HG03108 (cell line): Measurements from ENCODE around the gene PHC3.
"Not testable (repeated sequence)": the region's sequence is repeated elsewhere in the genome, so short reads cannot be mapped to it uniquely, and the experiment has no call there.

Experiments
- ATAC-seq: cut with Tn5 transposase; IDR thresholded peaks from one replicate; pipeline ENCODE4 v1.9.1; 2021; ENCODE audit warnings: moderate library complexity; ENCODE audit not compliant: unreplicated experiment

Gene PHC3

GRCh38 chr3:170130532-170130931 is 51.0 kb downstream of the PHC3 start:
- no peak for ATAC-seq

- ATAC-seq, result peak; percentile 38
These were observed 52.5 kb downstream of the PHC3 start for GRCh38 chr3:170128977-170129431.

- peak; percentile 78 for ATAC-seq
These were observed 53.1 kb downstream of the PHC3 start for GRCh38 chr3:170128259-170128976.

DNA sequence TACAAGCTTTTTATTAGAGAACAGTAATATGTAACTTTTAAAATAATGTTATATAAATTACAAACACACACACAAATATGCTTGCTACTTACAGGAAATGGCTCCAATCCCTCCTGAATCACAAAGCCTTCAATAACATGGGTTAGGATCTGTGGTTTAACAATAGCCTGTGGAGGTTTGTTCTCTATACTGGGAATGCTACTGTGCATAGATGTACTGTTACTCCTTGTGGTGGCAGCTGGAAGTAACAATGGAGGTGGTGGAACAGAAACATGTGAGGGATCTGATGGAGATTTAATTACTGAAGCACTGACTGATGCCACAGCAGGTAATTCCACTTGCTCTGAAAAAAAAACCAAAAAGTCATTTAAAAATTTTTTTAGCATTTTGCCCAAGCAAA is 64.4 kb downstream of the PHC3 start:
- no peak for ATAC-seq

GRCh38 chr3:170114165-170114564 is 67.4 kb downstream of the PHC3 start:
- ATAC-seq, result not testable (repeated sequence)

- no peak for ATAC-seq
These were observed 70.3 kb downstream of the PHC3 start for GRCh38 chr3:170111147-170111771.

- ATAC-seq, result no peak
These were observed 71.8 kb downstream of the PHC3 start for GRCh38 chr3:170109579-170110293.

GRCh38 chr3:170108955-170109354 is 72.6 kb downstream of the PHC3 start:
- no peak for ATAC-seq

DNA sequence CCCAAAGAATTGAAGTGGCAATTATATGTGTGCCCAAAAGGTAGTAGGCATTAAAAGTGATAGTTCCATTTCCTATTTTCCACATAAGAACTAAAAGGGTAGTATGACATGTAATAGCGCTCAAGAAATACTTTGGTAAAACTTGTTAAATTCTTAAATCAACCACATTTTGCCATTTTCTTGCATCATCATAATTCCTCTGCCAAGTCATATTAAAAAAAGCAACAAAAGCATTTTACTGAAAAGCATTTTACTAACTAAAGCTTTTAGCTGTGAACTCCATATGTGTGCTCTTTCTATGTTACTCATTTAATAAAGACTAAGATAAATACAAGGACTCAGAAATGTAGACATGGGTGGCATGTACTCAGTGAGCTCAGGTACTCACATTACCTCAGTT is 73.6 kb downstream of the PHC3 start:
- ATAC-seq, result no peak

GRCh38 chr3:170102431-170102830 is 79.1 kb downstream of the PHC3 start:
- ATAC-seq, result no peak

GRCh38 chr3:170100944-170101343 is 80.6 kb downstream of the PHC3 start:
- ATAC-seq, result no peak

DNA sequence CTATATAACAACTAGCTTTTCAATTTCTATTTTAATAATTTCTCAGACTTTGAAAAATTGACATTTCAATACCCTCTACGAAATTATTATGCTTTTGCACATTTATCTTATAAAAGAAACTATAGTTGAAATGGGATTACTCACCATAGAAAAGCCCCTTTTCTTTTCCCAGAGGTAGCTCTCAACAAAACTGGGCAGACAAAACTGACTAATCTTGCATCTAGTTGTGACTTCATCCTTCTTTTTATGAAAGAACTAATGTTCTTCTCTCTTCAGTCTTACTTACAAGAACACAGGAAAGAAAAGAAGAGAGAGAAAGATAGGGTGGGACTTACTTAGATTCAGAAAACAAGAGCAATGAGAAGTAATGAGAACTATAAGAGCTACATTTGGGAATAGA is 82.8 kb downstream of the PHC3 start:
- no peak for ATAC-seq

- ATAC-seq, result no peak
These were observed 85.2 kb downstream of the PHC3 start for GRCh38 chr3:170096342-170096741.

DNA sequence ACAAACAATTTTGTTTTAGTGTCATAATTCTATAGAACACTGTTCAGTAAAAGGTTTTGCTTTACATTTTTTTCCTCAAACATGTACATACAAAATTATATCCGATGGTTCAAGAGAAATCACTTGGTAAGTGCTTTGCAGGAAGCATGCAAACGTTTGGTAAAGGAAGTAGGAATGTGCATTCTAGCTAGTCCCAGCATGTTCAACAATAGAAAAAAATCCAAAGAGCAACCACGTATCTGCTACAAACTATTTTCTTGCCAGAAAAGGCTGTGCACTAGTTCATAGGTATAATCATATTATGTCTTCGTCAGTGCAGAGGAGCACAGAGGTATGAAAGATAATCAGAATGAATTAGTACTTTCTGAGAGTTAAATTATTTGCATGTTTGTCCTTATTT is 85.8 kb downstream of the PHC3 start:
- no peak for ATAC-seq

- no peak for ATAC-seq
These were observed 88.6 kb downstream of the PHC3 start for GRCh38 chr3:170092907-170093306.

DNA sequence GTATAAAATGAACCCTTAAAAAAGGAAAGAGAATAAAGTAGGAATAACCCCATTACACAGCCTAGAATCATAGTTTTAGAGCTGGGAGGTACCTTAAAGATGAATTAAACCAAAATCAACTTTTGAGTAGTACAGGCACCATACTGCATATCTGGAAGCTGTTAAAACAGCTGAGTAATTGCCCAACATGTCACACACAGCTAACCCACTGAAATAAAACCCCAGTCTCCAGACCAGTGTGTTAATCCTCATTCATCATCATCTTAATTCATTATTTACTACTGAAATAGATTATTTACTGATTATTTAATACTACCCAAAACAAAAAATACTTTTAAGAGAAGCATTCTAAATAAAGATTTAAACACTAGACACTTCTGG is 90.9 kb downstream of the PHC3 start:
- no peak for ATAC-seq

DNA sequence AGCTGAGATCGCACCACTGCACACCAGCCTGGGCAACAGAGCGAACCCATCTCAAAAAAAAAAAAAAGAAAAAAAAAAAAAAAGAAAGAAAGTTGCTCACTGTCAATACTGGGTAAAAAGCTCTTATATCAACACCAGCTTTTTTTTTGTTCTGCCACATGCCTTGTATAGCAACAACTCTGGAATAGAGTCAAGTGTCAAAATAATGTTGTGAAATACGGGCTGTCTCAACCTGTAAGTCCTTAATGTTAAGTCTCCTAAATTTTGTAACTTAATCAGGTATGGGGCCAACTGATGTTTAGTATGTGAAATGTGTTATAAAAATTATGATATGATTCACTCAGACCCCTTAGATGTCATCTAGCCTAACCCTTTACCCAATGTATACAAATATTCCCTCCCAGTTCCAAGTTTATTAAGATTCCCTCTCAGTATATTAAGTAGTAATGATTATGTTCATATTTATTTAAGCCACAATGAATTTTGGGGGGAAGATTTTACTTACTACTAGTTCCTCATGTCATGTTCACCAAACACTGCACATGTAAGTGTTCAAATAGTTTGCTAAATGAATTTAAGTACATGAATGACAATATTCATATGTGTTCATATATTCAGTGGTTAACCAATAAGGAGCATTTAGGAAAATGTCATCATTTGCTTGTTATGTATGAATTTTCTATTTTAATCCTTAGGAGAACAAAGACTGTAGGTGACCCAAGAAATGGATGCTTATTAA is 91.5 kb downstream of the PHC3 start:
- no peak for ATAC-seq

DNA sequence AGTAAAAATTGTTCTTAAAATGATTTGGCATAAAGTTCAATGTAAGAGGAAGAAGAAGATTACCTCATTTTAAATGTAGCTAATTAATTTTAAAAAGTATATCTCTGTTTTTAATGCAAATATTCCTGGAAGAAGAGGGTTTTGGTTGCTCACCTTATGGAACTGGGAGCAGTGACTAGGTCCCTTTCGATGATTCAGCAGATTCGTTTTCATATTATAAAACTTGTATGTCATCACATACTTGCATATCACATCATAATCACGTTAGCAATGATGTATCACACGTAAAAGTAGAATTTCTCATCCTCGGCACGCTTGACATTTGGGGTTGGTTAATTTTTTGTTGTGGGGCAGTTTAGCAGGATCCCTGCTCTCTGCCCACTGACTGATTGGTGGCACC is 96.1 kb downstream of the PHC3 start:
- ATAC-seq, result no peak

DNA sequence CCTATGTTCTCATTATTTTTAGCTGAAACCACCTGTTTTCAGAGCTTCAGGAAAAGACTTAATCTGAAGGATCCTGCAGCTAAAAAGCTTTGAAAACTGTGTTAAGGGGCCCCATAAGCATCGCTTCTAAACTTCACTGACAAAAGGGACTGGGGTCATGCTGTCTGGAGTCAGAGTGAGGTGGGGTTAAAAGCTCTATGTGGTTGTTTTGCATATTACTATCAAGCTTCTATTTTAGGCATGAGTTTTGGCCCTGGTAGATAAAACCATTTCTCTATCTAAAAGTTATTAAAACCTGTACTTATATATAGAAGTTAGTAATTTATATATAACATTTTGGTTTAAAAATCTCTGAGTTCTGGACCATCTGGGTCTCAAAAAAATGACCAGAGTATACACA is 98.2 kb downstream of the PHC3 start:
- no peak for ATAC-seq

GRCh38 chr3:170081079-170081741 is 100.3 kb downstream of the PHC3 start:
- ATAC-seq, result no peak

DNA sequence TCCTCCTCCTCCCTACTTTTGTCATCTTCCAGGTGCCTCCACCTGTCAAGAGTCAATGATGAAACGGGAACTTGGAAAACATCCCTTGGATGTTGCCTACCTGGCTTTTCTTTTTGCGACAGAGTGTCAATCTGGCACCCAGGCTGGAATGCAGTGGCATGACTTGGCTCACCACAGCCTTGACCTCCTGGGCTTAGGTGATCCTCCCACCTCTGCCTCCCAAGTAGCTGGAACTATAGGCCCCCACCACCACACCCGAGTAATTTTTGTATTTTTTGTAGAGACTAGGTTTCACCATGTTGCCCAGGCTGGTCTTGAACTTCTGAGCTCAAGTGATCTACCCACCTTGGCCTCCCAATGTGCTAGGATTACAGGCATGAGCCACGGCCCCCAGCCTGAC is 100.9 kb downstream of the PHC3 start:
- no peak for ATAC-seq
